Coronary artery (tissue), 2 donors: ENCODE measurements around the gene PKIB.

Source experiments
- DNase-seq: peaks from one replicate; pipeline ENCODE4 v3.0.0-alpha.2; 2017; ENCODE audit warnings: low spot score
- H3K27ac ChIP-seq, 2 donors: fragments of 200-600 bp; sonication (generic); one replicate each; pipeline ENCODE4 v1.5.1; 2016 to 2019
- H3K4me3 ChIP-seq: fragments of 200-600 bp; sonication (generic); 2 replicates; pipeline ENCODE4 v1.5.1; 2016; ENCODE audit warnings: mild to moderate bottlenecking, moderate library complexity
- CTCF ChIP-seq: fragments of 200-600 bp; sonication (generic); IDR thresholded peaks from one replicate; pipeline ENCODE4 v1.5.1; 2019; ENCODE audit warnings: antibody characterized with exemption

Gene PKIB

DNA sequence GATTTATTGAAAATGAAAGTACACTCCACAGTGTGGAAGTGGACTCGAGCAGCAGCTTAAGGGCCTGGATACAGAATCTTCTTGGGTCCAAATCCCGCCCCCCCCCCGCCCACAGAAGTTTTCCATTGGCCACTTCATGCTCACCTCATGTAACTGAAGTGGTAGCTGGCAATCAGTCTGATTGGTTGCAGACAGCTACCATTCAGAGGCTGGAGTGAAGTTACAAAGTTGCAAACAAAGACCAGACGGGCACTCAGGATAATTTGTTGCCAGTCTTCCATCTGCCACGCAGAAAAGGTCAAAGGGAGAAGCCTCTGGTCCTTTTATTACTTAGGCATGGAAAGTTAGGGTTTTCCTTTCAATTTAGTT lies 143.5 kb downstream of the PKIB start:
- Histone ChIP-seq H3K27ac (no peak overlapping the region), H3K4me3 (peak overlapping the region; percentile 19)
- no peak for TF ChIP-seq CTCF
- DNase-seq, result no peak

GRCh38 chr6:122754191-122754731 lies 144.1 kb downstream of the PKIB start:
- no peak overlapping the region for H3K4me3 ChIP-seq
- no peak for TF ChIP-seq CTCF
- H3K27ac ChIP-seq, result no peak overlapping the region
- DNase-seq, result no peak

GRCh38 chr6:122755901-122756300 lies 145.7 kb downstream of the PKIB start:
- Histone ChIP-seq H3K4me3 (no peak overlapping the region), H3K27ac (no peak overlapping the region)
- TF ChIP-seq CTCF, result no peak
- no peak for DNase-seq

DNA sequence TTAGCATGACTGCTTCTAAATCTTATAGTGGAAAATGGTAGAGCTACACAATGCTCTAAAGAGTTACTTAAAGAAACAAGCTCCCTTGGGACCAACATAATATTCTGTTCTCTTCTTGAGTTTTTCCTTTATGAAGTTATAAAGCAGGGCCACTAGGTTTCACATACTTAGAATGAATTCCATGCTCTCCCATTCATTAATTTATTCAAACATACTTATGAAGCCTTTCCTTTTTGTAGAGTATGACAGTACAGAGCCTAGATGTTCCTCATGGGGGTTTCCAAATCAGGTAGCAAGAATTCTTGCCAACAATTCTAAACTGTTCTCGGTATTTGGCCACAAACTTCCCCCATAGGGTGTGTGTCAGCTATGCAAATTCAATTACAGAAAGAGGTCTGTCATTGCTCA lies 148.7 kb downstream of the PKIB start:
- TF ChIP-seq CTCF, result no peak
- no peak for DNase-seq
- H3K27ac ChIP-seq, result no peak overlapping the region

DNA sequence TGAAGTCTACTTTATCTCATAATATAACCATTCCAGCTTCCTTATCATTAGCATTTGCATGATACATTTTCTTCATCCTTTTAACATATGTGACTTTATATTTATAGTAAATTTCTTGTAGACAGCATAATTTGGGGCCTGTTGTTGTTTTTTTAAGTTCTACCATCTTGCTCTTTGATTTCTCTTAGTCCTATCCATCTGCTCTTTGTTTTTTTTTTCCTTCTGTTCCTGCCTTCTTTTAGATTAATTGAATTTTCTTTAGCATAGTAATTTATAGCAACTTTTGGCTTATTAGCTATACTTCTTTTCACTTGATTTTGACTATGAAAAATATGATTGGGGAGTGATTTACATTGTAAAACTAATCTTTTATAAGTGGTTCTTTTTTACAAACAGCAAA lies 150.1 kb downstream of the PKIB start:
- no peak overlapping the region for H3K27ac ChIP-seq
- no peak for DNase-seq
- H3K4me3 ChIP-seq, result no peak overlapping the region
- no peak for TF ChIP-seq CTCF

More for the DNA sequence above, 148.7 kb downstream of the PKIB start:
- H3K4me3 ChIP-seq, result no peak overlapping the region

DNA sequence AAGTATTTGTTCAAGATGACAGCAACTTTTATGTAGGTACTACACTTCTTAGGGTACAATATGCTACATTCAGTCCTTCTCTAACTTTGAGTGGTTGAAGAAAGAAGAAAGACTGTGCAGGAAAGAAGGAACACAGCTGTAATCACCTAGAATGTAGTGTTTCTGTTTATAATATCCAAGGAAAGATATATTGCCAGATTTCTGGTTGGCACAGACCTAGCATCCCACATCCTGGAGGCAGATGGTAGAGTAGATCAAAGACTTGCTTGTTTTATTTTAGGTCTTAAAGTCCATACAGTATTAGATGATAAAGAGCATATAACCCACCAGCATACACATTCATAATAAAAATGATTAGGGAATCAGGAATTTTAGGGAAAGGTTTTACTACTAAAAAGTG lies 156.1 kb downstream of the PKIB start:
- no peak for DNase-seq
- no peak overlapping the region for H3K4me3 ChIP-seq

More for the DNA sequence above, 156.1 kb downstream of the PKIB start:
- TF ChIP-seq CTCF, result no peak
- no peak overlapping the region for H3K27ac ChIP-seq
